Measurements from ENCODE around the gene GTPBP4.
"Not testable (repeated sequence)": the region's sequence is repeated elsewhere in the genome, so short reads cannot be mapped to it uniquely, and the experiment has no call there.

The GTPBP4 gene

DNA sequence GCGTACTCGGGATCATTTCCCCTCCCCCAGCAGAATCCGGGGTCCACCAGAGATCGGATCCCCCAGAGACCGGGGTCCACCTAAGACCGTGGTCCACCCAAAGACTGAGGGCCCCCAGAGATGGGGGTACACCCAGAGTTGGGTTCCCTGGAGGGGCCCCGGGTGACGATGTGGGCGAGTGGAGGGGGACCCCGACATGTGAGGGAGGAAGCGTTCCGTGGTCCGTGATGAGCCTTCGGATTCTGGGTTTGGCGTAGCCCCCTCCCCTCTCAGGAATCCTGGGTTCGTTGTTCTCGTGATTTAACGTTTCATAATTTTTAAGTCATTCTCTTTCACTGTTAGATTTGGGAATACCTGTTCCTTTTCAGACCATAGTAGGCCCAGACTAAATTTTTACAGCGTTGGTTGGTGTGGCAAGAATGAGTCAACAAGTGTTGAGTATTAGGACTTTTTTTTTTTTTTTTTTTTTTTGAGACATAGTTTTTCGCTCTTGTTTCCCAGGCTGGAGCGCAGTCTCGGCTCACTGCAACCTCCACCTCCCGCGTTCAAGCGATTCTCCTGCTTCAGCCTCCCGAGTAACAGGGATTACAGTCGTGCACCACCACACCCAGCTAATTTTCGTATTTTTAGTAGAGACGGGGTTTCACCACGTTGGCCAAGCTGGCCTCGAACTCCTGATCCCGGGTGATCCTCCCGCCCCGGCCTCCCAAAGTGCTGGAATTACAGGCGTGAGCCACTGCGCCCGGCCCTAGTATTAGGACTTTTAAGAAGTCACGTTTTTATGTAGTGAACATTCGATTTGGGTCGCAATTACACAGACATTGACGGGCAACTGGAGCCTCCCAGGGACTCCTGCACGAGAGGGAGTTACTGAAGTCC is 672 bp downstream of the GTPBP4 start:
- DNase-seq (ENCODE audit: low spot score), result peak; percentile 84

DNA sequence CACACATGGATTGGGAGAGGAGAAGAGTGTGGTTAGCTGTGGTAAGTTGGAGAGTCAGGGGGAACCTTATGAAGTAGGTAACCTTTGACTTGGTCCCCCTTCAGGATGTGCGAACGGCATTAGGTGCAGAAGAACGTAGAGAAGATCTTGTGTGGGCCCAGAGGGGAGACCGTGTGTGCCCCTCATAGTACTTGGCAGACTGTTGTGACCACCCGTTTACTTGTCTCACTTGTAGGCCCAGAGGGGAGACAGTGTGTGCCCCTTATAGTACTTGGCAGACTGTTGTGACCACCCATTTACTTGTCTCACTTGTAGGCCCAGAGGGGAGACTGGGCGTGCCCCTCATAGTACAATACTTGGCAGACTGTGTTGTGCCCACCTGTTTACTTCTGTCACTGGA is 2.6 kb downstream of the GTPBP4 start:
- DNase-seq (ENCODE audit: low spot score), result no peak

DNA sequence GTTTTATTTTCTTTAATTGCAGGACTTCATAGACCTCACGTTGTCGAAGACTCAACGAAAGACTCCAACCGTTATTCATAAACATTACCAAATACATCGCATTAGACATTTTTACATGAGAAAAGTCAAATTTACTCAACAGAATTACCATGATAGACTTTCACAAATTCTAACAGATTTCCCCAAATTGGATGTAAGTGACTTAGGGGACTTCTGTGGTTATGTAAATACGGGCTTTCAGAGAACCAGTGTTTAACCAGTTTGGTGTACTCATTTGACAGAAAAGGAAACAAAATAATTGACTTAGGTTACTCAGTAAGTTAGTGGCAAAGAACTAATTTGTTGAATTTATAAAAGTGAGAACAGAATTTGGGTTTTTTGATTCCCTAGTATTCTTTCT is 4.2 kb downstream of the GTPBP4 start:
- DNase-seq (ENCODE audit: low spot score), result no peak

DNA sequence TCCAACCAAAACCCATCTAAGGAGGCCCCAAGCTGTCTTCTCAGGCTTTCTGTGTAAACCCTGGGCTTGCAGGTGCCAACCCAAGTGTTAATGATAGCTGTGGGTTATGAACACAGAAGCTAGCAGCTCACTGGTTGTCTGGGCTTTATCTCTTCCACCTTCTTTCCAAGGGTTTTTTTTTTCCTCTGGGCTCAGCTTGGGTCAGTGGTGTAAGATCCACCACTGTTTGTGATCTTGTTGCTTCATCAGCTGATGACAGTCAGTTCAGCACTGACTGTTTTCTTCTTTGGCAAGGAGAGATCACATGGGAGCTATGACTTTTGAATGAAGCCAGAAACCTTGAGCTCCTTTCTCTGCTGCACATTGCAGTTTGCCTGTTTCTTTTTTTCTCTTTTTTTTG is 4.6 kb downstream of the GTPBP4 start:
- DNase-seq (ENCODE audit: low spot score), result no peak

DNA sequence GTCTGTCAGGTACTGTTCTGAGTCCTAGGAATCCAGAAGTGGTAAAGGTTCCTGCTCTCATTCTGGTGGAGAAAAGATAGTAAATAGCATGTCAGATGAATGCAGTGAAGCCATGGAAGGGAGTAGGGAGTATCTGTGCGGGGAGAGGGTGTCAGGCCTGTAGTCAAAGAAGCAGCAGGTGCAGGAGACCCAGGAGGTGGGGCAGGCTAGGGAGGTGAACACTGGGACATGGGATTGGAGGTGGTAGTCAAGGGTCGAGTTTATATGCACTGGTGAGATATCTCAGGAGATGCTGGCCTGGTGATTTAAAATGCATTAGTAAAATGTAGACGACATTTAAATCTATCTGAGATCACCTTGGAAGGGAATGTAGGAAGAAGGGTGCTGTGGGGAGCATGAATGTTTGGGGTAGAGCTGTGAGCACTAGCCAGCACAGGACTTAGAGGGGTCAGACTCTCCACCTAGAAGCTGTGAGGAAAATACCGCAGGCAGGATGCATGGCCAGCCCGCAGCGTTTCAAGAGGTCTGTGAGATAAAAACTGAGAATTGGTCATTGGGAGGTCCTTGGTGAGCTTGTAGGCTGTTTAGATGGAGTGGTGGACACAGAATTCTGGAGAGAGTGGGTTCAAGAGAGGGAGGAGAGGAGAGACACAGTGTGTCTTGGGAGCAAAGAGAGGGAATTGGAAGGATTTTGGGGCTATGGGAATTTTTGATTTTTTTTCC is 6.8 kb downstream of the GTPBP4 start:
- DNase-seq (ENCODE audit: low spot score), result no peak

DNA sequence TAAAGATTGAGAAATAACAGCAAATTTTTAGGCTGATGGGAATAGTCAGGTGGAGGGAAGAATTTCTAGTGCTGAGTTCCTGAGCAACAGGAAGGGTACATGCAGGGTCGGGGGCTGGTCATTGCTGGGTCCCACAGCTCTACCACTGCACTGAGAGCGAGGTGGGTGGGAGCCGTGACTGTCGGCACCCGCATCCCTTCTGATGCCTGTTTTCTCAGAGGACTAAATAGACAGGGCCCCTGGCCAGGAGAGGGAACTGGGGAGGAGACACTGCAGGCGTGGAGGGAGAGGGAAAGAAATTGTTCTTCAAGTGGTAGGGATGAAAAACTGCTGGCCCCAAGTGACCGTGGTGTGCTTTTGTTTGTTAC is 7.3 kb downstream of the GTPBP4 start:
- DNase-seq (ENCODE audit: low spot score), result no peak

DNA sequence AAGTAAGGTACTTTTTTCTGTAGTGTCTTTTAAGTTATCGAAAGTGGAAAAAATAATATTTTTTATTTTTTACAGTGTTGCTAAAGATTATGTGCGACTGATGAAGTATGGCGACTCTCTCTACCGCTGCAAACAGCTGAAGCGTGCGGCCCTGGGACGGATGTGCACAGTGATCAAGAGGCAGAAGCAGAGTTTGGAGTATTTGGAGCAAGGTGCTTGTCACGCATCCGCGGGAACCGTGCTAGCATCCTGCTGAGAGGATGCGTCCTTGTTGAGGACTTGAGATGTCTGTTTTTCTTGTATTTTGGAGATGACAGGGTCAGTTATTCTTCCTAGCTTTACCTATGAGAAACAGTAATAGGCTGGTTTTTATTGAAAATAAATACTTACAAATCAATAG is 7.8 kb downstream of the GTPBP4 start:
- no peak for DNase-seq (ENCODE audit: low spot score)

DNA sequence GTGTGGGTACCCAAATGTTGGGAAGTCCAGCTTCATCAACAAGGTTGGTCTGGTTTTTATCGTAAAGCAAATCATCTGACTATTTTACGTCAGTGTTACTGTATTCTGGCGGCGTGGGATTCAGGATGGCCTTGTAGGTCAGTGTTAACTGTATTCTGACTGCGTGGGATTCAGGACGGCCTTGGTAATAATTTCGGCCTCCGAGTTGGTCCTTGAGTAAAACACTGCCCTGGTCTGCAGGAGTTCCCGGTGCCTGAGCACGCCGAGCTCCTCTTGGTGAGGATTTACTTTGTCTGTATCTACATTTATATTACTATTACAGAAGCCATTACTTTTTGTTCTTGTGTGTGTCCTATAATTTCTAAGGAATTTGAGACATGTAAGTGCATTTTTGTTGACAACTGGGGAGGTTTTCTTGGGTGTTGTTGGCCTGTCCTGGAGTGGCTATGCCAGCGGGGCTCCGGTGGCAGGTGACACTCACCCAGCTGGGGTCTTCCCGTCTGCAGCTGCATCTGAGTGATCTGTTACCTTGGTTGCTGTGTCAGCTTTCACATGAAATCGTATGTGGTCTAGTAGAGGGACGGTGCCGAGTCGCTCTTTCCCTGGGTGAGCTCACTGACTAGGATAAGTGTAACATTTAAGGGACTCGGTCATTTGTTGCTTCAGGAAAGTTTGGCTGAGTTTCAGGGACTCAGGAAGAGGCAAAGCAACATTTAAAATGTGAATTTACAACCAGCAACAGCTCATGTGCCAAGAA is 9.2 kb downstream of the GTPBP4 start:
- no peak for DNase-seq (ENCODE audit: low spot score)

DNA sequence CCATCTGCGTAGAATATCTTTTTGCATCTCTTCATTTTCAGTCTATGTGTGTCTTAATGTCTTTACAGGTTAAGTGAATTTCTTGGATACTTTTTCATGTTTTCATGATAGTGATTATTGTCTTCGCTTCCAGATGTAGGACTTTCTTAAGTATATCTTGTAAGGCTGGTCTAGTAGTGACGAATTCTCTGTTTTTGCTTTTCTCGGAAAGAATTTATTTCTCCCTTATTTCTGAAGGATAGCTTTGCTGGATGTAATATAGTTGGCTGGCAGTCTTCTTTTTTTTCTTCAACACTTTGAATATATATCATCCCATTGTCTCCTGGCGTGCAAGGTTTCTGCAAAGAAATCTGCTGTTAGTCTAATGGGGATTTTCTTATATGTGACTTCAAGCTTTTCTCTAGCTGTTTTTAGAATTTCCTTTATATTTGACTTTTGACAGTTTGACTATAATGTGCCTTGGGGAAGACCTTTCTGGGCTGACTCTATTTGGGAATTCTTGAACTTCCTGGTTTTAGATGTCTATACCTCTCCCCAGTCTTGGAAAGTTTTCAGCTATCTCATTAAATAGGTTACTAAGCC is 14.3 kb downstream of the GTPBP4 start:
- no peak for DNase-seq (ENCODE audit: low spot score)

DNA sequence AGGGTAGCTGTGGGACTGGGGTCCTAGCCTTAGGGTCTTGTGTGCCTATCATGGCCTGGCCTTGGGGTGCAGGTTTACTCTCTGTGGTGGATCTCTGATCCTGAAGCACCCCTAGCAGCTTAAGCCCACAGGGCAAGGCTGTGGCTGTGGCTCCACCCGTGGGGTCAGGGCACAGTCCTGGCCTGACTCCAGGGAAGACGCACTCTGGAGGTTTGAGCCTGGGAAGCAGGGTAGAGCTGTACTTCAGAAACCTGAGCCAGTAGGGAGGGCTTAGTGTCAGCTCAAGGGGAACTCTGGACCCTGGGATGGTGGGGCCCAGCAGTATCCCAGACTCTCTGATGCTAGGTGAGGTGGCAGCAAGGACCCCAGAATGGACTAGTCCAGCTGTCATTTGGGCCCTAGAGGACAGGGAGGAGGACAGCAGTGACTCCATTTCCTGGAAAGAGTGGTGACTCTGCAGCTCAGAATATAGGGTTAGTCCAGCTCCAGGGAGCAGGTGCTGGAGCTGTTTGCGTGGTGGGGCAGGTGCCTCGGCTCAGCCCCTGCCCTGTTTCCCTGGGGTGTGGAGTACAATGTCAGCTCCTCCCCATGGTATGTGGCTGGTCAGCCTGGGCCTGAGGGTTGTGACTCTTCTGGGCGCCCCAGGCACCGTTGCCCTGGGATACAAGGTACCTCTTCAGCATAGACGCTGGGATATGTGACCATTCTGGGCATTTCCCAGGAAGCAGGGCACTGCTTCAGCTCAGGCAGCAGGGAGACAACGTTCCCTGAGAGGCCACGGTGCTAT is 15.8 kb downstream of the GTPBP4 start:
- no peak for DNase-seq (ENCODE audit: low spot score)

DNA sequence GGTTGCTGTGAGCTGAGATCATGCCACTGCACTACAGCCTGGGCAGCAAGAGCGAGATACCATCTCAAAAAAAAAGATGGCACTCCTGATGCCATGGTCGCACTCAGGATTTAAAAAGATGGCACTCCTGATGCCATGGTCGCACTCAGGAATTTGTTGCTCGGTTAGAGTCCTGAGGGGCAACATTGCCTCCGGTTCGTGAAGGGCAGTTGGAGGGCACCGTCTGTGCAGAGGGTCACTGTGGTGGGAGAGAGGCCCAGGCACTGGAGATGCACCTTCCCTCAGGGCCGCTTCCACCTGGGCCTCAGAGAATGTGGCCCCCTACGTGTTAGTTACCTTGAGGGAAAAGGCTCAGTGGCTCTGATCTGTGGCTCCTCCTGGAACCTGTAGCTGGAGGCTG is 18.3 kb downstream of the GTPBP4 start:
- DNase-seq (ENCODE audit: low spot score), result no peak

DNA sequence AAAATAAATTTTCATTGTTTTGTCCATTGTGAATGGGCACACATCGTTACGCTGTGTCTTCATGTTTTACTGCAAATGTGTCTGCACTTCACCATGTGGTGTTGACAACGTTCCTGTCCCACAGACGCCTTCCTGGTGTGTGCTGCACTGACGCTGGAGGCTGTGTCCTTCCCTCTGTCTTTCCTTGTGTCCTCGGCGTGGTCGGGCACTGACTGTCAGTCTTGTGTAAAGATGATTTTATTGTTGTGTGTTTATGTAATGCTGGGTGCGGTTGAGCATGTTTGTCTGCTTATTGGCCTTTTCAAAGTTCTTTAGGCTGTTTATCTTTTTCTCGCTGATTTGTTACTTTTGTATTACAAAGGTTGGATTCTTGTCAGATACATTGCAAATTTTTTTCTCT is 19.3 kb downstream of the GTPBP4 start:
- DNase-seq (ENCODE audit: low spot score), result no peak

DNA sequence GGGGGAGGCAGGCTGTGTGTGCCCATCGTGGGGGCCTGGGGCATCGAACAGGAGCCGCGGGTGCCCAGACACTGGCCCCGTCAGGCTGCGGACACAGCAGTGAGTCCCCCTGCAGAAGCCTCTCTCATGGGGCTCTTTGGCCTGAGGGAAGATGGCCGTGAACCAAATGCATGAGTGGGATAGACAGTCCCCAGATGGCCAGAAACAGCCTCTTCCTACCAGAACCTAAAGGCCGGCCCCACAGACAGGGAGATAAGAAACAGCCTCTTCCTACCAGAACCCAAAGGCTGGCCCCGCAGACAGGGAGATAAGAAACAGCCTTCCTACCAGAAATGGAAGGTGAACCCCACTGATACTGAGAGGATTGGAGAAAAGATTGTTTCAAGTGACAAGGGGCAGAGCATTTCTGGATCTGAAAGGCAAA is 20.8 kb downstream of the GTPBP4 start:
- no peak for DNase-seq (ENCODE audit: low spot score)

DNA sequence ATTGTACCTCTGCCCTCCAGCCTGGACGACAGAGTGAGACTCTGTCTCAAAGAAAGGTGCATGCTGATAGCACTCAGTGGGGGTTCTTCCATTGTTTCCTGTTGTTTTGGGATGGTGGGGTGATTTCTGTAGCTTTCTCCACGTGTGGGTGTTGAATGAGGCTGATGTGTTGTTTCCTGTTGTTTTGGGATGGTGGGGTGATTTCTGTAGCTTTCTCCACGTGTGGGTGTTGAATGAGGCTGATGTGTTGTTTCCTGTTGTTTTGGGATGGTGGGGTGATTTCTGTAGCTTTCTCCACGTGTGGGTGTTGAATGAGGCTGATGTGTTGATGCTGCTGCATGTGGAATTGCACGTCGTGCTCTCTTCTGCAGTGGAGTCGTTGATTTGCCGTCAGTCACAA is 21.7 kb downstream of the GTPBP4 start:
- not testable (repeated sequence) for DNase-seq (ENCODE audit: low spot score)

DNA sequence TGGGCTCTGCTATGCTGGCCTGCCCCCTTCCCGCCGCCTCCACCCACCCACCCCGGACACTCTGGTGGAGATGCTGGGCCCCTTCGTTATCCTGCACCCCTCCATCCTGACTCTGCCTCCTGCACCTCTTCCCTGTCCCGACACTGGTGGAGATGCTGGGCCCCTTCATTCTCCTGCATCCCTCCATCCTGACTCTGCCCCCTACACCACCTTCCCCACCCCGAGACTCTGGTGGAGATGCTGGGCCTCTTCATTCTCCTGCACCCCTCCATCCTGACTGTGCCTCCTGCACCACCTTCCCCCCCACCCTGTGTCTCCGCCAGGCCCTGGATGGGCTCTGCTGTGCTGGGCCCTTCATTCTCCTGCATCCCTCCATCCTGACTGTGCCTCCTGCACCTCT is 22.5 kb downstream of the GTPBP4 start:
- DNase-seq (ENCODE audit: low spot score), result no peak

DNA sequence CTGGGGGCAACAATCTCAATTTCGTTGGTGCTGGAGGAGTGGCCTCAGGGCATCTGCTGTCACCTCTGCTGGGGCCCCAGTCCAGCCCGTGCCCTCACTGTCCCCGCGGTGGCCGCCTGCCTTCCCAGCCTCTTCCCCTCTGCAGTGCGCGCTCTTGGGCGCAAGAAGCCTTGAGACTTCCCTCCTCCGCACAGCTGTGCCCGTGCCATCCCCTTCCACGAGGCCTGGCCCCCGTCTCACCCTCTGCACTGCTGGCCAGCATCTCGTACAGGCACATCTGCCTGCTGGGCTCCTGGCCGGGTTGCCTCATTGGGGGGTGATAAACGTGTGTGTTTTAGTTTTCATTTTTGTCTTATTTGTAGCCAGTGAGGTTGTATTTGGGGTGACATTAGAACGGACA is 23.5 kb downstream of the GTPBP4 start:
- DNase-seq (ENCODE audit: low spot score), result no peak

DNA sequence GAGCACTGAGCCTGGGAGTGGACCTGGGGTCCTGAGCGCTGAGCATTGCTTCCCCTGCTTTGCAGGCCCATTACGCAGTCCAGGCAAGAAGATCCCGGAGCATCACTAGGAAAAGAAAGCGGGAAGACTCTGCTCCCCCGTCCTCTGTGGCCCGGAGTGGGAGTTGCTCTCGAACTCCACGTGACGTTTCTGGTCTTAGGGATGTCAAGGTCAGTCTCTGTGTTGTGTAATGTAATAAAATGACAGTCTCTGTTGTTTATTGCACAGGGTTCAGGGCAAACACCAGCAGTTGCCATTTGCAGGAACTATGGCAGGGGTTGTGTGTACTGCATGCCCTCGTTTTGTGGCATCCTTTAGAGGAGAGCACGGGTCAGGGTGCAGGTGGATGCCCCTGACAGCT is 27.5 kb downstream of the GTPBP4 start:
- no peak for DNase-seq (ENCODE audit: low spot score)

DNA sequence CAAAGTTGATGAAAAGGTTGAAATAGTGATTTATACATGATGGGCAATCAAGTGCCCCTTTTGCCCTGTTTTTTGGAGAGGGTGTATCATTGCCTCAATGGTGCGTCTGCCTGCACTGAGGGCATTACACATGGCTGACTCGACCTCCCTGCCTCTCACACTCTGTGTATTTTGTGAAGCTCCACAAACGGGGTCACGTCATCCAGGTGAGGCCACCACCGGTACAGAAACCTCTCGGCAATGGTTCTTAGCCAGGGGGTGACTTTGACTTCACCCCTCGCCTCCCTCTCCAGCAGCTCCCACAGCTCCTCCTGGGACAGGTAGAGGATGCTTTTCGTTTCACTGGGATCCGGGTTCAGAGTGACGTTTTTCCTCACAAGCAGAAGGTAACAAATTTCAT is 31.1 kb downstream of the GTPBP4 start:
- DNase-seq (ENCODE audit: low spot score), result no peak

DNA sequence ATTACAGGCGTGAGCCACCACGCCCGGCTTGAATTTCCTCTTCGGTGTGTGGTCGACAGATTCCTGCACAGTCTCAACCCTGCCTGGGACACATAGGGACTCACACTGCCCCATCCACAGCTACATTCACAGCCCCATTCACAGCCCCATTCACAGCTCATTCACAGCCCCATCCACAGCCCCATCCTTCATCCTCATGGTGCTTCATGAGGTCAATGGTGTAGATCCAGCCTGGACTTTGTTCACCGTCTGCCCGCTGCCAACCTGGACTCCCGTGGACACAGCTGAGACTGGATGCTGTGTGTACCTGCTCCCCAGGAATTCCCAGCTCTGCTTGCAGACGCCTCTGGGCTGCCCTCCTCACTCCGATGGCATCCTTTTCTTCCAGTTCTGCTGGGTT is 32.2 kb downstream of the GTPBP4 start:
- DNase-seq (ENCODE audit: low spot score), result no peak

DNA sequence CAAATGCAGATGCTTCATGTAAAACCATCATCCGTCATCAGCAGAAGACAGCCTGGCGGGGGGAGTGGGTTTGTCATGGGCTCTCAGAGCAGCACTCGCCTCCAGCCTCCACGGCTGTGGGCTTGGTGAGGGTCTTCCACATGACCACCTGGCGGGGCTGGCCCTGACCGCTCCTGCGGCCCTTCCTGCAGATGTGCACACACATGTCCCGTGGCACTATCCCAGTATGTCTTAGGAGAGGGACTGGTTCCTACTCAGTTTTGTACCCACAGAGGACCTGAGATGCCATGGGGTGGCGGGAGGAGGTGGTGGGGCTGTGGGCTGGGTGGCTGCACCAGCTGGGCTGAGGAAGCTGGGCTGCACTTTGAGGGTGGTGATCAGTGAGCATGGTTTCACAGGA is 32.7 kb downstream of the GTPBP4 start:
- no peak for DNase-seq (ENCODE audit: low spot score)

DNA sequence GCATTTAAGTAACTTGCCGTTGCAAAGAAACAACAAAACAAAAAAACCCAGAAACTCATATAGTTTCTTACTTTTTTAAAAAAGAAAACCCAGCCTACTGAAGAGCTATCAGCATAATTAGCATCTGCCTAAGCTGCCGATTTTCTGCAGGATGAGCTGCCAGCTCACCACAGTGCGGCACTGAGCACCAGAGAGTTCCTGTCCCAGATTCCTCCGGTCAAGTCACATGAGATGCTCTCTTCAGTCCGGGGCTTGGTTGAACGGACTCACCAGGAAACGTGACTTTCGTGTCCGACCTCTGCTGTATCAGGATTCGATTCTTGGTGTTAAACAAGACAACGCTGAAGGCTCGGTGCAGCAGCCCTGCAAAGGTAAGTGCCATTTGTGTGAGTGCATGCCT is 34.2 kb downstream of the GTPBP4 start:
- DNase-seq (ENCODE audit: low spot score), result no peak

DNA sequence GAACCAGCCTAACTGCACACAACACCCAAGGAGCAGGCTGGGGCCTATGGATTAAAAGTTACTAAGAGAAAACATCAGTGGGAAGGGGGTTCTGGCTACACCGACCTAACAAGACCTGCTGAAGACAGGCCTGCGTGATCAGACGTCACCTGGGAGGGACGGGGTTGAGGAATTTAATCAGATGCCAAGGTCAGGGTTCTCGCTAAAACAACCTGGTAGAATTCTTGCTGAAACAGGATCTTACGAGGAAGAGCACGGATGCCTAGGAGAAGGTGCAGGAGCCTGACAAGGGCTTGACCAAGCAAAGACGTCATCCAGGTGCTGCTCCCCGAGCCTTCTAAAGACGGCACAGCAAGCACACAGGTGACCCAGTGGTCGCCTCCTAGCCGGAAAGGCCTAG is 35.9 kb downstream of the GTPBP4 start:
- no peak for DNase-seq (ENCODE audit: low spot score)

Data from RKO (cell line).